Fibroblast of villous mesenchyme (primary cell): ENCODE results near the gene HSPA9. TPM values are rescaled to one million over a fixed set of nuclear protein-coding genes. Genes with fewer than 3 reads are reported as not detected.

Experiments used
- DNase-seq: peaks from one replicate; pipeline ENCODE4 v3.0.0-alpha.2; 2010; ENCODE audit warnings: low read depth
- H3K4me3 ChIP-seq: 2 replicates; pipeline ENCODE4 v1.5.1; 2011; ENCODE audit warnings: low read depth, mild to moderate bottlenecking, low read length
- total RNA-seq: library from RNA; depleted of rRNA; stranded (reverse); fragments of >200 nt; gene quantifications from 2 replicates; pipeline ENCODE4 v1.2.3, GENCODE V29; 2012
- TF ChIP-seq, protein P1 (sequence below): IDR thresholded peaks from 2 replicates; pipeline ENCODE4 v1.5.1; 2012; ENCODE audit warnings: low read depth, mild to moderate bottlenecking, low read length; ENCODE audit not compliant: insufficient read depth

The HSPA9 gene
- total RNA-seq, 1 donor = 336 TPM

GRCh38 chr5:138570871-138571270 is 4.3 kb downstream of the HSPA9 start:
- TF ChIP-seq, protein P1, sequence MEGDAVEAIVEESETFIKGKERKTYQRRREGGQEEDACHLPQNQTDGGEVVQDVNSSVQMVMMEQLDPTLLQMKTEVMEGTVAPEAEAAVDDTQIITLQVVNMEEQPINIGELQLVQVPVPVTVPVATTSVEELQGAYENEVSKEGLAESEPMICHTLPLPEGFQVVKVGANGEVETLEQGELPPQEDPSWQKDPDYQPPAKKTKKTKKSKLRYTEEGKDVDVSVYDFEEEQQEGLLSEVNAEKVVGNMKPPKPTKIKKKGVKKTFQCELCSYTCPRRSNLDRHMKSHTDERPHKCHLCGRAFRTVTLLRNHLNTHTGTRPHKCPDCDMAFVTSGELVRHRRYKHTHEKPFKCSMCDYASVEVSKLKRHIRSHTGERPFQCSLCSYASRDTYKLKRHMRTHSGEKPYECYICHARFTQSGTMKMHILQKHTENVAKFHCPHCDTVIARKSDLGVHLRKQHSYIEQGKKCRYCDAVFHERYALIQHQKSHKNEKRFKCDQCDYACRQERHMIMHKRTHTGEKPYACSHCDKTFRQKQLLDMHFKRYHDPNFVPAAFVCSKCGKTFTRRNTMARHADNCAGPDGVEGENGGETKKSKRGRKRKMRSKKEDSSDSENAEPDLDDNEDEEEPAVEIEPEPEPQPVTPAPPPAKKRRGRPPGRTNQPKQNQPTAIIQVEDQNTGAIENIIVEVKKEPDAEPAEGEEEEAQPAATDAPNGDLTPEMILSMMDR = no peak
- no peak overlapping the region for H3K4me3 ChIP-seq
- no peak for DNase-seq

- DNase-seq = no peak
- TF ChIP-seq, protein P1 = no peak
- H3K4me3 ChIP-seq = no peak overlapping the region
Observed at GRCh38 chr5:138569782-138570181, 5.4 kb downstream of the HSPA9 start.

DNA sequence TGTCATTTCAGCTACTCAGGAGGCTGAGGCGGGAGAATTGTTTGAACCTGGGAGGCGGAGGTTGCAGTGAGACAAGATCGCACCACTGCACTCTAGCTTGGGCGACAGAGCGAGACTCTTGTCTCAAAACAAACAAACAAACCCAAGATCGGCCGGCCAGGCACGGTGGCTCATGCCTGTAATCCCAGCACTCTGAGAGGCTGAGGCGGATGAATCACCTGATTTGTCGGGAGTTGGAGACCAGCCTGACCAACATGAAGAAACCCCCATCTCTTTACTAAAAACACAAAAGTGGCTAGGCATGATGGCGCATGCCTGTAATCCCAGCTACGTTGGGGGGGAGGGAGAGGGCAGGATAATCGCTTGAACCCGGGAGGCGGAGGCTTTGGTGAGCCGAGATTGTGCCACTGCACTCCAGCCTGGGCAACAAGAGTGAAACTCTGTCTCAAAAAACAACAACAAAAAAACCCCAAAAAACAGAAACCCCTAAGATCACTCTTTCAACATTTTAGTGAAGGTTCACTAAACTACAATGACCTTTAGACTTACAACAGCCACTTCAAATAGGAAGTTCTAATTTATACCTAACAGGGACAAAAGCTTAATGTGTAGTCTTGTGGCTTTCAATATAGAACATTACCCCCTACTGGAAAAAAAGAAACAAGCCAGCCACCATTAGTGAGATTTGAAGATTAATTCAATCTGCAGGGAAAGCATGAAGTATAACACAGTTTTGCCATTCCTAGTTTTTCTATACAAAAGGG is 7.0 kb downstream of the HSPA9 start:
- no peak for DNase-seq
- TF ChIP-seq, protein P1 = no peak
- no peak overlapping the region for H3K4me3 ChIP-seq

- no peak overlapping the region for H3K4me3 ChIP-seq
- no peak for DNase-seq
- TF ChIP-seq, protein P1 = no peak
Observed at GRCh38 chr5:138566792-138567191, 8.4 kb downstream of the HSPA9 start.

GRCh38 chr5:138565100-138565821 is 9.9 kb downstream of the HSPA9 start:
- H3K4me3 ChIP-seq = no peak overlapping the region
- DNase-seq = no peak
- TF ChIP-seq, protein P1 = no peak

DNA sequence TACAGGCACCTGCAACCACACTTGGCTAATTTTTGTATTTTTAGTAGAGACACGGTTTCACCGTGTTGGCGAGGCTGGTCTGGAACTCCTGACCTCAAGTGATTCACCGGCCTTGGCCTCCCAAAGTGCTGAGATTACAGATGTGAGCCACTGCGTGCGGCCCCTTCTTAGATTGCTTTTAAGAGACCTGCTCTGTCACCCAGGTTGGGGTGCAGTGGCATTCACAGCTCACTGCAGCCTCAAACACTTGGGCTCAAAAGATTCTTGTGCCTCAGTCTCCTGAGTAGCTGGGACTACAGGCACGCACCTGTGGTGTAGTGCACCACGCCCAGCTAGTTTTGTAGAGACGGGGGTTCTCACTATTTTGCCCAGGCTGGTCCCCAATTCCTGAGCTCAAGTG is 11.0 kb downstream of the HSPA9 start:
- H3K4me3 ChIP-seq = no peak overlapping the region
- DNase-seq = no peak
- TF ChIP-seq, protein P1 = no peak
